Suprapubic skin (tissue), 4 donors: ENCODE results near the gene MAPK4. TPM values are rescaled to one million over a fixed set of nuclear protein-coding genes. Genes with fewer than 3 reads are reported as not detected.
"Not testable (repeated sequence)": the region's sequence is repeated elsewhere in the genome, so short reads cannot be mapped to it uniquely, and the experiment has no call there.

Experiments
- DNase-seq, 2 donors: peaks; one replicate each; pipeline ENCODE4 v3.0.0-alpha.2; 2019; ENCODE audit warnings: low spot score in 2 of 2
- H3K27ac ChIP-seq: fragments of 200-600 bp; sonication (generic); one replicate; pipeline ENCODE4 v1.5.1; 2019
- H3K27me3 ChIP-seq: fragments of 200-600 bp; sonication (generic); one replicate; pipeline ENCODE4 v1.5.1; 2019
- H3K36me3 ChIP-seq: fragments of 200-600 bp; sonication (generic); one replicate; pipeline ENCODE4 v1.5.1; 2019
- H3K4me1 ChIP-seq: fragments of 200-600 bp; sonication (generic); one replicate; pipeline ENCODE4 v1.5.1; 2019
- H3K4me3 ChIP-seq: fragments of 200-600 bp; sonication (generic); one replicate; pipeline ENCODE4 v1.5.1; 2019; ENCODE audit warnings: mild to moderate bottlenecking
- H3K9me3 ChIP-seq: fragments of 200-600 bp; sonication (generic); one replicate; pipeline ENCODE4 v1.5.1; 2019
- CTCF ChIP-seq, 2 donors: fragments of 200-600 bp in 1 of 2; fragments of 450-650 bp in 1 of 2; sonication (generic) in 1 of 2; IDR thresholded peaks; one replicate each; pipeline ENCODE4 v1.5.1; 2016 to 2019; ENCODE audit warnings: antibody characterized with exemption in 2 of 2, mild to moderate bottlenecking in 1 of 2, moderate library complexity in 1 of 2
- EP300 ChIP-seq: sonication (generic); formaldehyde crosslinking; IDR thresholded peaks from one replicate; pipeline ENCODE4 v1.6.1; 2017; ENCODE audit warnings: antibody characterized with exemption
- POLR2A ChIP-seq, 2 donors: fragments of 450-650 bp; IDR thresholded peaks; one replicate each; pipeline ENCODE4 v1.6.1; 2017; ENCODE audit warnings: antibody characterized with exemption in 2 of 2, mild to moderate bottlenecking in 2 of 2, moderate library complexity in 2 of 2
- POLR2AphosphoS5 ChIP-seq, 3 donors: sonication (generic); formaldehyde crosslinking; IDR thresholded peaks; one replicate each; pipeline ENCODE4 v1.6.1; 2017; ENCODE audit warnings: antibody characterized with exemption in 3 of 3
- WGBS: methylation state at CpG from one replicate; pipeline ENCODE4 v1.1.5; 2018; 5-methylcytosine and 5-hydroxymethylcytosine counted together
- total RNA-seq, 4 donors: library from RNA; depleted of rRNA; stranded (reverse); fragments of >200 nt; gene quantifications; one replicate each; pipeline ENCODE4 v1.1.0, GENCODE V29; 2016

Gene MAPK4
- total RNA-seq, 4 donors from 2014 or later = 1.9 to 4.8 (median 2.4) TPM

GRCh38 chr18:50558948-50559751 is 737 bp upstream of the MAPK4 start:
- Histone ChIP-seq H3K27ac (peak overlapping the region; percentile 46), H3K9me3 (no peaks in the 10 kb centered on the region), H3K36me3 (no peaks in the 10 kb centered on the region), H3K27me3 (peaks cover 44% of the 10 kb centered on the region), H3K4me1 (peaks cover 19% of the 10 kb centered on the region), H3K4me3 (peak overlapping the region; percentile 53)
- no peak for DNase-seq
- TF ChIP-seq POLR2A (IDR thresholded peaks at IDR 0.05) = no peak
- no peak for TF ChIP-seq POLR2AphosphoS5 (IDR thresholded peaks at IDR 0.05)
- no peak for TF ChIP-seq EP300
- no peak for TF ChIP-seq CTCF (IDR thresholded peaks at IDR 0.05)
- 26% methylated on average over 38 of the region's 53 CpGs for WGBS

- peaks cover 54% of the 10 kb centered on the region for H3K27me3 ChIP-seq
- H3K36me3 ChIP-seq = no peaks in the 10 kb centered on the region
- WGBS = 39% methylated on average over 7 of the region's 49 CpGs
- H3K4me1 ChIP-seq = peaks cover 19% of the 10 kb centered on the region
- no peaks in the 10 kb centered on the region for H3K9me3 ChIP-seq
- no peak overlapping the region for H3K27ac ChIP-seq
- peak in 1 of 2 donors; percentile 60 for DNase-seq
- H3K4me3 ChIP-seq = peak overlapping the region; percentile 53
- no peak for TF ChIP-seq POLR2A (IDR thresholded peaks at IDR 0.05)
- TF ChIP-seq POLR2AphosphoS5 (IDR thresholded peaks at IDR 0.05) = no peak
- no peak for TF ChIP-seq EP300
- TF ChIP-seq CTCF (IDR thresholded peaks at IDR 0.05) = no peak
Measured at GRCh38 chr18:50560681-50561629, 1.1 kb downstream of the MAPK4 start.

- 68% methylated on average over 1 of the region's 1 CpG for WGBS
- not testable (repeated sequence) for H3K9me3 ChIP-seq, DNase-seq, H3K36me3 ChIP-seq, H3K27ac ChIP-seq, H3K4me3 ChIP-seq
- peaks cover 52% of the 10 kb centered on the region for H3K27me3 ChIP-seq
- H3K4me1 ChIP-seq = peaks cover 19% of the 10 kb centered on the region
Measured at GRCh38 chr18:50562258-50562657, 2.4 kb downstream of the MAPK4 start.

- 88% methylated on average over 3 of the region's 3 CpGs for WGBS
- Histone ChIP-seq H3K9me3 (no peaks in the 10 kb centered on the region), H3K27ac (no peak overlapping the region), H3K4me3 (no peak overlapping the region), H3K27me3 (peaks cover 52% of the 10 kb centered on the region), H3K4me1 (peaks cover 19% of the 10 kb centered on the region), H3K36me3 (no peaks in the 10 kb centered on the region)
- no peak for TF ChIP-seq EP300
- no peak for TF ChIP-seq POLR2A (IDR thresholded peaks at IDR 0.05)
- TF ChIP-seq CTCF (IDR thresholded peaks at IDR 0.05) = no peak
- no peak for TF ChIP-seq POLR2AphosphoS5 (IDR thresholded peaks at IDR 0.05)
- DNase-seq = no peak
Measured at GRCh38 chr18:50562686-50563085, 2.8 kb downstream of the MAPK4 start.

DNA sequence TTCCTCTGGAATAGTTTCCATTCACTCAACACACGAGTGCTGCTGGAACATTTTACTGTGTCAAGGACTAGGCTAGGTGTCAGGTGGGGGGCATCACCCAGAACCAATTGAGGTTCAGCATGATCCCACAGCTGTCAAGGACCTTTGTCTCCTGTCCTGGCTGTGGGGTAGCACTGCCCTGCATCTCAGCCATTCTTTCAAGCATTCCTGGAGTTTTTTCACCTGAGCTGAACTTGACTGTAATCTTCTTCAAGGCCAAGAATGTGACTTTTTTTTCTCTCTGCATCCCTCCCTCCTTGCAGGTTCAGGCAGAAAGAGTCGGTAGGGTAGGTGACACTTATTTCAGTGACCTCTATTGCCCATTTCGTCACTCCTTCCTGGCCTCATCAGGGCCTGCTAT is 3.5 kb downstream of the MAPK4 start:
- no peaks in the 10 kb centered on the region for H3K36me3 ChIP-seq
- H3K27me3 ChIP-seq = peaks cover 52% of the 10 kb centered on the region
- WGBS = 63% methylated on average over 3 of the region's 3 CpGs
- H3K4me1 ChIP-seq = peaks cover 19% of the 10 kb centered on the region
- H3K27ac ChIP-seq = no peak overlapping the region
- H3K4me3 ChIP-seq = no peak overlapping the region
- TF ChIP-seq EP300 (no peak), POLR2A (IDR thresholded peaks at IDR 0.05) (no peak), POLR2AphosphoS5 (IDR thresholded peaks at IDR 0.05) (no peak), CTCF (IDR thresholded peaks at IDR 0.05) (no peak)
- no peak for DNase-seq
- H3K9me3 ChIP-seq = no peaks in the 10 kb centered on the region
